Caco-2 (cell line): ENCODE results near the gene MAN1A1. TPM values are rescaled to one million over a fixed set of nuclear protein-coding genes. Genes with fewer than 3 reads are reported as not detected.

Source experiments
- BruUV-seq: library from RNA; stranded (reverse); fragments of 400-500 nt; replicated peaks from 2 replicates; lab custom pipeline; 2021; lab: Mats Ljungman, UMichigan
- CTCF ChIA-PET: fragments of 300-600 bp; sonication (Branson Sonifier 250); formaldehyde crosslinking; loops from one replicate; lab custom pipeline; 2022; ENCODE audit warnings: antibody characterized with exemption; lab: Charles Lee
- POLR2A ChIA-PET: fragments of 300-600 bp; sonication (Branson Sonifier 250); formaldehyde crosslinking; loops from one replicate; lab custom pipeline; 2022; ENCODE audit warnings: antibody characterized with exemption; lab: Charles Lee
- DNase-seq, 2 experiments: peaks; one replicate each; pipeline versions ENCODE4 v3.0.0 to v3.0.0-alpha.2; 2020 to 2022
- H3K27me3 ChIP-seq: replicated peaks from 2 replicates; pipeline ENCODE4 v1.6.0; 2011; ENCODE audit warnings: low read length; ENCODE audit not compliant: control insufficient read depth, insufficient read depth
- H3K36me3 ChIP-seq: 2 replicates; pipeline ENCODE4 v1.5.1; 2011; ENCODE audit warnings: low read length; ENCODE audit not compliant: control insufficient read depth, insufficient read depth
- H3K4me1 ChIP-seq: fragments of 250-450 bp; sonication (Bioruptor Pico); 2 replicates; pipeline ENCODE4 v1.5.1; 2020; ENCODE audit warnings: mild to moderate bottlenecking
- H3K4me3 ChIP-seq: 2 replicates; pipeline ENCODE4 v1.5.1; 2011; ENCODE audit warnings: low read depth, mild to moderate bottlenecking, control low read depth, low read length
- H3K9me3 ChIP-seq: fragments of 250-450 bp; sonication (Bioruptor Pico); 2 replicates; pipeline ENCODE4 v1.5.1; 2020; ENCODE audit warnings: mild to moderate bottlenecking, moderate library complexity
- H3K27ac Mint-ChIP-seq: one replicate; pipeline ENCODE4 v1.8.0; 2022; ENCODE audit warnings: mixed read lengths; ENCODE audit not compliant: unreplicated experiment
- H3K27me3 Mint-ChIP-seq: one replicate; pipeline ENCODE4 v1.8.0; 2022; ENCODE audit warnings: mixed read lengths; ENCODE audit not compliant: insufficient read depth, unreplicated experiment
- H3K36me3 Mint-ChIP-seq: one replicate; pipeline ENCODE4 v1.8.0; 2022; ENCODE audit warnings: mild to moderate bottlenecking, mixed read lengths; ENCODE audit not compliant: insufficient read depth, unreplicated experiment
- H3K4me1 Mint-ChIP-seq: one replicate; pipeline ENCODE4 v1.8.0; 2022; ENCODE audit warnings: low read depth, mixed read lengths; ENCODE audit not compliant: unreplicated experiment
- H3K4me3 Mint-ChIP-seq: one replicate; pipeline ENCODE4 v1.8.0; 2022; ENCODE audit warnings: mild to moderate bottlenecking, moderate library complexity, mixed read lengths; ENCODE audit not compliant: unreplicated experiment
- H3K9me3 Mint-ChIP-seq: one replicate; pipeline ENCODE4 v1.8.0; 2022; ENCODE audit warnings: mixed read lengths; ENCODE audit not compliant: unreplicated experiment
- CTCF ChIP-seq, 2 experiments: fragments of 200-600 bp in 1 of 2; IDR thresholded peaks; 1 replicate in 1 of 2; 2 replicates in 1 of 2; pipeline versions ENCODE4 v1.5.1 to v1.8.0; 2011 to 2022; ENCODE audit warnings: antibody characterized with exemption in 1 of 2, control low read depth in 1 of 2, inconsistent platforms in 1 of 2, low read depth in 1 of 2, low read length in 1 of 2, mild to moderate bottlenecking in 1 of 2, moderate library complexity in 1 of 2; ENCODE audit not compliant: insufficient read depth in 1 of 2, severe bottlenecking in 1 of 2, unreplicated experiment in 1 of 2
- intact Hi-C: fragments of 100-400 bp; cut with micrococcal nuclease; formaldehyde crosslinking; loops from one replicate; pipeline ENCODE4 v1.10.0; 2022; ENCODE audit not compliant: unreplicated experiment
- total RNA-seq: library from RNA; stranded (reverse); gene quantifications from 2 replicates; pipeline ENCODE4 v1.2.3, GENCODE V29; 2022

The MAN1A1 gene
- total RNA-seq, 1 experiment from 2014 or later, result 28.7 TPM

DNA sequence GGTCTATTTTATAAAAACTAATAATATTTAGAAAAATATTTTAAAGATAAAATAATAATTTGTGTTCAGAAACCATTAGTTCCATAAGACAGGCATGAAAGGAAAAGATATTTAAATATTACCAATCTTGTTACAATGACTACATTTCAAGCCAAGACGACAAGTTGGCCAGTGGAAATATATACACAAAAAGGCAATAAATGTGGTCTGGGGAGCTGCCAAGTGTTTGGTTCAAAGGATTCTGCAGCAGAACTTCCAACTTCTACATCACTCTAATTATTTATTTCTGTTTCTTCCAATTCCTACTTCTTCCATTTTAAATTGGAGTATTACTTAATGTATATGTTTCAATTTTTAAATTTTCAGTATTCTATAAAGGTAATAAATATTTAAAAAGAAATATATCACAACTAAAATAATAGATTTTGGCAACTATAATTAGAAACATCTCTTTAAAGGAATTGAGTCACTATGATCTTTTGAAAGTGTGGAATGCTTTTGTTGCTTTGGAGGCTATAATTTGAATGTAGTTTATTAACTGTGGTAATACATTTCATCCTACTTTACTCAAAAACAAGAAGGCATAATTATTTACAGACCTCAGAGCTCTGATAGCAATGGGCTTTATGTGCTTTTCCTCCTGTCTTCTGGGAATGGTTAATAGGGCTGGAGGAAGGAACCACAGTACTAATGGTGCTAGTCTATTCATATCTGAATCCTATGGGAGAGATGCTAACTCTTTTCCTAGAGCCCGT, 141.4 kb downstream of the MAN1A1 start:
- Mint-ChIP-seq H3K27ac (no peak overlapping the region), H3K36me3 (peaks cover under 1% of the 10 kb centered on the region), H3K27me3 (no peaks in the 10 kb centered on the region), H3K4me3 (no peak overlapping the region), H3K4me1 (peaks cover 8% of the 10 kb centered on the region), H3K9me3 (no peaks in the 10 kb centered on the region)
- POLR2A ChIA-PET, result no interaction called here
- no peak overlapping the region for H3K4me3 ChIP-seq
- H3K9me3 ChIP-seq, result no peaks in the 10 kb centered on the region
- CTCF ChIA-PET, result no interaction called here
- BruUV-seq, result no TSS peak
- intact Hi-C loops, result no loop called here
- no peaks in the 10 kb centered on the region for H3K27me3 ChIP-seq
- no peak for DNase-seq
- H3K36me3 ChIP-seq, result 0 out of 2 replicates have a peak, but pooled peaks cover 1% of the 10 kb centered on the region
- H3K4me1 ChIP-seq, result no peaks in the 10 kb centered on the region
- no peak for TF ChIP-seq CTCF (IDR thresholded peaks at IDR 0.05; ENCODE audit: insufficient read depth in 1 of 2, low read depth in 1 of 2, low read length in 1 of 2, severe bottlenecking in 1 of 2, unreplicated experiment in 1 of 2)

- H3K27me3 ChIP-seq, result no peaks in the 10 kb centered on the region
- no peak overlapping the region for H3K4me3 ChIP-seq
- ChIA-PET POLR2A (no interaction called here), CTCF (no interaction called here)
- Mint-ChIP-seq H3K27ac (no peak overlapping the region), H3K4me3 (no peak overlapping the region), H3K36me3 (peaks cover 8% of the 10 kb centered on the region), H3K27me3 (no peaks in the 10 kb centered on the region), H3K9me3 (no peaks in the 10 kb centered on the region), H3K4me1 (peaks cover 8% of the 10 kb centered on the region)
- 0 out of 2 replicates have a peak, but pooled peaks cover 1% of the 10 kb centered on the region for H3K36me3 ChIP-seq
- TF ChIP-seq CTCF (IDR thresholded peaks at IDR 0.05; ENCODE audit: insufficient read depth in 1 of 2, low read depth in 1 of 2, low read length in 1 of 2, severe bottlenecking in 1 of 2, unreplicated experiment in 1 of 2), result no peak
- DNase-seq, result no peak
- no TSS peak for BruUV-seq
- no peaks in the 10 kb centered on the region for H3K9me3 ChIP-seq
- intact Hi-C loops, result no loop called here
- H3K4me1 ChIP-seq, result no peaks in the 10 kb centered on the region
Measured at GRCh38 chr6:119207327-119207726, 142.2 kb downstream of the MAN1A1 start.

DNA sequence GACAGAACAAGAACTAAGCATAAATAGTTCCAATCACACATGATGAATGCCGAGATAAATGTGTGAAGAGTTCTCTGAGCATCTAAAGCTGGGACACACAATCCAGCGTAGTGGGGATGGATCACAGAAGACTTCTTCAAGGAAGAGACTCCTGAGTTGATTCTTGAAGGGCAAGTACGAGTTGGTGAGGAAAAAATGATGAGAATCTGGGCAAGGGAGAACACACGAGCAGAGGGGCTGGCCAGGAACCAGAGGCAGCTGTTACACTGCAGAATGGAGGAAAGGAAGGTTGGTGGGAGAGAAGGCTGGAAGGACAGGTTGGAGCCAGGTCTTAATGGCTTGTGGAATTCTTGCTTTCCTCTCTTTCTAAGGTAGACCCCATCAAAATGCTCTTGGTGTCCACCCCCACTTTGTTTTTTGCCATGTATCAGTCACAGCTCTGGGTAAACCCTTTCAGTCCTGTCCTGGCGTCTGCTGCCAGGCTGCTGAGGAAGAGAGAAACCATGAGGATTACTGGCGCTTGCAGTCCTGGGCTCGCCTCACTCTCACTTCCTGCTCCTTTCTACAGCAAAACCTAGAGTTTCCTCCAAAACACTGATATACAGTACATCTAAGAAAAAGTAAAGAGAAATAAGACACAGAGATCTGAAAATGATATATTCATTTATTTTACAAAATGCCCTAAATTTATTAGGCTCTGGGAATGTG, 143.5 kb downstream of the MAN1A1 start:
- no TSS peak for BruUV-seq
- no peaks in the 10 kb centered on the region for H3K9me3 ChIP-seq
- no peak overlapping the region for H3K4me3 ChIP-seq
- Mint-ChIP-seq H3K27ac (no peak overlapping the region), H3K4me1 (peaks cover 8% of the 10 kb centered on the region), H3K9me3 (no peaks in the 10 kb centered on the region), H3K36me3 (peaks cover 11% of the 10 kb centered on the region), H3K27me3 (no peaks in the 10 kb centered on the region), H3K4me3 (no peak overlapping the region)
- intact Hi-C loops, result no loop called here
- ChIA-PET CTCF (no interaction called here), POLR2A (no interaction called here)
- no peak for DNase-seq
- no peaks in the 10 kb centered on the region for H3K27me3 ChIP-seq
- no peaks in the 10 kb centered on the region for H3K4me1 ChIP-seq
- H3K36me3 ChIP-seq, result 0 out of 2 replicates have a peak, but pooled peaks cover 1% of the 10 kb centered on the region
- no peak for TF ChIP-seq CTCF (IDR thresholded peaks at IDR 0.05; ENCODE audit: insufficient read depth in 1 of 2, low read depth in 1 of 2, low read length in 1 of 2, severe bottlenecking in 1 of 2, unreplicated experiment in 1 of 2)
